GM10266 (cell line): ENCODE measurements around the gene FSIP1.

Source experiments
- DNase-seq: peaks from one replicate; pipeline ENCODE4 v3.0.0; 2012; ENCODE audit errors: extremely low spot score
- TF ChIP-seq, protein P1 (sequence below): IDR thresholded peaks from 2 replicates; pipeline ENCODE4 v1.5.1; 2012; ENCODE audit warnings: mild to moderate bottlenecking, low read depth; ENCODE audit not compliant: control insufficient read depth, insufficient read depth; ENCODE audit errors: missing control alignments

The FSIP1 gene

DNA sequence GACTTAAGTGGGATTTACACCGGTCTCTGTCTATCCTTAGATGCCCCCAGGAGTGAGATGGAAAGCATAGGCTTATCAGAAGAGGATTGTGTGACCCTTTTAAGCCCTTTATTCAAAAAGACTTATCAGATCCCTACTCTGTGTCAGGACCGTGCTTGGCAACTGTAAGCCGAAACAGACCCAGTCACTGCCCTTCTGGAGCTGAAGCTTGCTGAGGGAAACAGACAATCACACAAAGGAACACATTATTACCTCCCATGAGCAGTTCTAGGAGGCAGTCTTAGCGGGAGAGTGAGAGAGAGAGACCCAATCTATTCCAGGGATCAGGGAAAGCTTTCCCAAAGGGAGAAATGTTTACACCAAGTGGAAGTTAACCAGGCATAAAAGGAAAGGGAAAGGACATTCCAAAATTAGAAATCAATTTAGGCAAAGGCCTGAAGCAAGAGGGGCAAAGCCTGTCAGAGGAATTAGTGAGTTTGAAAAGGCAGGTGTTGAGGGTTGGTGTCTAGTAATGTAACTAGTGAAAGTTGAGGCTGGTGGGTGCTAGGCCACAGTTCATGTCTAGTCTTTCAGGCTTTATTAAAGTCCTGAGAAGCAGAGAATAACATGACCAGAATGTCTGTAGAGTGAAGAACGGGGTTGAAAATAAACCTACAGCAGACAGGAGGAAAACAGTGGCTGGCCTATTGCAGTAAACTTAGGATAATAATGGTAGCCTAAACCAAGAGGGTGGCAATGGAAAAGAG, 115.1 kb downstream of the FSIP1 start:
- no peak for DNase-seq
- TF ChIP-seq, protein P1, sequence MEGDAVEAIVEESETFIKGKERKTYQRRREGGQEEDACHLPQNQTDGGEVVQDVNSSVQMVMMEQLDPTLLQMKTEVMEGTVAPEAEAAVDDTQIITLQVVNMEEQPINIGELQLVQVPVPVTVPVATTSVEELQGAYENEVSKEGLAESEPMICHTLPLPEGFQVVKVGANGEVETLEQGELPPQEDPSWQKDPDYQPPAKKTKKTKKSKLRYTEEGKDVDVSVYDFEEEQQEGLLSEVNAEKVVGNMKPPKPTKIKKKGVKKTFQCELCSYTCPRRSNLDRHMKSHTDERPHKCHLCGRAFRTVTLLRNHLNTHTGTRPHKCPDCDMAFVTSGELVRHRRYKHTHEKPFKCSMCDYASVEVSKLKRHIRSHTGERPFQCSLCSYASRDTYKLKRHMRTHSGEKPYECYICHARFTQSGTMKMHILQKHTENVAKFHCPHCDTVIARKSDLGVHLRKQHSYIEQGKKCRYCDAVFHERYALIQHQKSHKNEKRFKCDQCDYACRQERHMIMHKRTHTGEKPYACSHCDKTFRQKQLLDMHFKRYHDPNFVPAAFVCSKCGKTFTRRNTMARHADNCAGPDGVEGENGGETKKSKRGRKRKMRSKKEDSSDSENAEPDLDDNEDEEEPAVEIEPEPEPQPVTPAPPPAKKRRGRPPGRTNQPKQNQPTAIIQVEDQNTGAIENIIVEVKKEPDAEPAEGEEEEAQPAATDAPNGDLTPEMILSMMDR = no peak

DNA sequence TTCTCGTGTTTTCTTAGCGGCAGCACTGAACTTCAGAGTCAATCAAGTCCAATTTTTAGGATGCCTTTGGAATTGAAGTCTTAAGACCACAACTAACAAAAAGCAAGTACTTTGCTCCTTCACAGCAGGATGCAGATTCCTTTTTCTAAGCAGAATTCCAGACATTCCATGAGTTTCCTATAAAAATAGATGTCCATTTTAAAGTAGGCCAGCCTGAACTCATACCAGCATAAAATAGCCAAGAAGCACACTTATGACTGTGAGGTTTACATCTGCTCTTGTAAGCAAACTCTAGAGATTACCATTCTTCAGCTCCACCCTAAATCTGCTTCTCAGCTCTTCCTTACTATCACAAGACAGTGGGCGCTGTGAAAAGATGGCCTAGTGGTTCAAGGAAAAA, 116.0 kb downstream of the FSIP1 start:
- DNase-seq = no peak
- TF ChIP-seq, protein P1 = no peak

DNA sequence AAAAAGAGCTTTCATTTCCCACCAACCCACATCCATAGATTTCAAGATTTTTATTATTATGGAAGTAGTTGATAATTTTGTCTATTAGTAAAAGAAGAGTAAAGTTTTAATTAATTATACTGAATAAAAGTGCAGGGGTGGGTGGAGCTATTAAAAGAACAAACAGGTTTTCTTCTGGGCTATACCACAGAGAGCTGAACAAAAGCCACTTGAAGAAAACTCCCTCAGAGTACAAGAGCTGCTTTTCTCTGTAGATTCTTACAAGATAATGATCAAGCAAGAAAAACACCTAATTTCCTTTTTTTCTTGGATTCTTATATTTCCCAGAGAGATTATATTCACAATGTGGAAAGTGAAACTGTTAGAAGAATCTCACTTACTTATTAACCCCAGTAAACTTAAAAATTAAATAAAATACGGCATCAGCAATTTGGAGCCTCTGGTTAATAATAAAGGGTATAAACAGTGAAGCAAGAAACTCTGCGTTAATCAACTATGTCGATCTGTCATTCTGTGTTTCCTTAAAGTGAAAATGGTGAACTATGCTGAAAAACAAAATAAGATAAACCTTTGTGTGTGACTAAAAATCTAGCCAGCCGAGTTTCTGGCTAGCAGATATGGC, 116.9 kb downstream of the FSIP1 start:
- no peak for DNase-seq
- TF ChIP-seq, protein P1 = no peak

- TF ChIP-seq, protein P1 = no peak
- DNase-seq = no peak
Observed at GRCh38 chr15:39663704-39664250, 118.9 kb downstream of the FSIP1 start.

DNA sequence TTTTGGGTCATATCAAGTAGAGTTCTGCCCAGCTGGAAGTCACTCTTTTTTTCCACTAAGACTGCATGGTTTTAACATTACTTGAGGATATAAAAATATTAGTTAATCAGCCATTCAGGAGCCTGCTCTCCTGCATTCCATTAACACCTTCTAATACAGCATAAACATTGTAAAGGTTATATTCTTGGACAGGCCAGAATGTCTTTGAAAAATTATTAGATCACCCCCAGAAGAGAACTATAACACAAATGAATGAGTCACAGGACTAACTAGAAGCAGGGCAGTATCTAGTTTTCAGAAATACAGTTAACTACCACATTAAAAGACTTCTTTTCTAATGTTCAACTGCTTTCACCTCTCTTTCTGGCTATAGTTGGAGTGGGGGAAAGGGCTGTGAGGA, 120.9 kb downstream of the FSIP1 start:
- TF ChIP-seq, protein P1 = no peak
- DNase-seq = no peak

- TF ChIP-seq, protein P1 = no peak
- no peak for DNase-seq
Observed at GRCh38 chr15:39658740-39659139, 123.9 kb downstream of the FSIP1 start.

GRCh38 chr15:39657668-39658067, 125.0 kb downstream of the FSIP1 start:
- TF ChIP-seq, protein P1 = no peak
- DNase-seq = no peak
